Embryonic facial prominence (tissue), 1 donor: Measurements from ENCODE around the gene EXOSC6.
"Not testable (repeated sequence)": the region's sequence is repeated elsewhere in the genome, so short reads cannot be mapped to it uniquely, and the experiment has no call there.

ENCODE experiments used
- DNase-seq: peaks from one replicate; pipeline ENCODE4 v3.0.0-alpha.2; 2016; ENCODE audit errors: extremely low spot score

The EXOSC6 gene

DNA sequence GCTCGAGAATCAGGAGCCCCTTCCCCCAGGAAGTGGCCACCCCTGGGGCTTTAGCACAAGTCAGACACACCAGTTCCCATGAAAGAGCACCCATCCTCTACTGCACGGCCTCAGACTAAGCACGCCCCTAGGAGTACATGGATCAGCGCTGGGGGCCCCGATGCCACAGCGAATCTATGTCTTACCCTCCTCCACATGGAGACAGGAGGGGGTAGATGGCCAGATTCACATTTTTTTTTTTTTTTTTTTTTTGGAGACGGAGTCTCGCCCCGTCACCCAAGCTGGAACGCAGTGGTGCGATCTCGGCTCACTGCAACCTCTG, 3.2 kb upstream of the EXOSC6 start:
- no peak for DNase-seq

DNA sequence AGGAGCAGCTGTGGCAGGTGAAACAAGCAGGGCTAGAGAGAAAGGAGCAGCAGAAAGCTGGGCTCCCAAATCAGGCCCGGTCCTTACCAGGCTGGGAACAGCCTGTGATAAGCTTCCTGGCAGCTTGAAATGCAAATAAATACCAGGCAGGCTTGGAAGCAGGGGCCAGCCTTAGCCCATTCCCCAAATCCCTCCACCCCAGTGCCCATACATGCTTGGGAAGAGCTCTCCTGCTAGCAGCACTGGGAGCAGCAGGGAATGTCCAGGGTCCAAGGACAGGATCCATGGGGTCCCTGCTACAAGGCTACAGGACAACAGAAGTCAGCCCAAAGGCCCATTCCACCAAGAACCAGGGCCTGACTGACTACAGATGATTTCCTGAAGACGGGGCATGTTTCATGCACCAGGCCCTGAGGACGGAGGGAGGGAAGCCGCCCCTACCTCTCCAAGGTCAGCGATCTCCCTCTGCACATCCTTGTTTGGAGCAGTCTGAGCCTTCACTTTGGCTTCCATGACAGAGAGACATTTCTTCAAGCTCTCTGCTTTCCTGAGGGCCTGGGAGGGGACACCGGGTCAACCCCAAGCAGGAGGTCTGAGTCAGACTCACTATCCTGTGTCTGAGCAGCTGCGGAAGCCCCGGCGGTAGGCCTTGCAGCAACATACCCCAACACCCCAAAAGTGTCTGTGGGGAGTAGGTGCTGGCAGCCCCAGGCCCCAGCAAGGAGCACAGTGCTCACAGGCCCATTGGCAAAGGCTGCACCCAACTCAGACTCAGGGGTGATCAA, 2.6 kb upstream of the EXOSC6 start:
- no peak for DNase-seq

GRCh38 chr16:70253291-70254106, 1.8 kb upstream of the EXOSC6 start:
- DNase-seq: no peak

- DNase-seq: no peak
Measured at GRCh38 chr16:70252355-70252988, 732 bp upstream of the EXOSC6 start.

DNA sequence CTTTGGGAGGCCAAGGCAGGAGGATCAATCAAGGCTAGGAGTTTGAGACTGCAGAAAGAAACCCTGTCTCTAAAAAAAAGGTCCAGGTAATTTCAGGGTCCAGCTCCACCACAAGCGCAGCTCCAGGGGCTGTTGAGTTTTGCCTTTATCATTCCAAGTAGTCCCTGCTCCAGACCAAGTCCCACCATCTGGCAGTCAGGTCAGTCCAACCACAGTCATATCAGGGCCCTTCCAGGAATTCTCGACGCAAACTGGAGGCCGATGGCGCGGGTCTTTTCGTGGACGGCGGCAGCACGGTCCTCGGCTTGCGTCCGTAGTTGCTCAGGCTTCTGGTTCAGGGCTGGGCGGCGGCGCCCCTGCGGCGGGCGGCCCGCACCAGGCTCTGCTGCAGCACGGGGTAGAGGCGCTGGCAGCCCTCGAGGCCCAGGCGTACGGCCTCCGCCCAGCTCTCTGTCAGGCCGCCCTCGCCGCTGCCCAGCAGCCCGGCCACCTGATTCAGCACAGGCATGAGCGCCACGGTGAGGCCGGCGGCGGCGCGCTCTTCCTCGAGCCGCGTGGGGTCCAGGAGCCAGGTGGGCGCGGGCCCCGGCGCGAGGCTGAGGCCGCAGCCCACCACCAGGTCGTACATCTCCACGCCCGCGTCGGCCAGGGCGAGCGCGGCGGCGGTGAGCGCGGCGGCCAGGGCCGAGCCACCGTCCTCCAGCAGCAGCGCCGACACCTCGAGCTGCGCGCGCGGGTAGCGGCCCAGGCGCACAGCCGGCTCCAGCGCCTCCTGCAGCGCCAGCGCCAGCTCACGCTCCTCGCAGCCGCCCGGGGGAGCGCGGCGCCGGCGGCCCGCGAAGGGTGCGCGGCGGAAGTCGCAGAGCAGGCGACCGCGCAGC, 752 bp downstream of the EXOSC6 start:
- no peak for DNase-seq

DNA sequence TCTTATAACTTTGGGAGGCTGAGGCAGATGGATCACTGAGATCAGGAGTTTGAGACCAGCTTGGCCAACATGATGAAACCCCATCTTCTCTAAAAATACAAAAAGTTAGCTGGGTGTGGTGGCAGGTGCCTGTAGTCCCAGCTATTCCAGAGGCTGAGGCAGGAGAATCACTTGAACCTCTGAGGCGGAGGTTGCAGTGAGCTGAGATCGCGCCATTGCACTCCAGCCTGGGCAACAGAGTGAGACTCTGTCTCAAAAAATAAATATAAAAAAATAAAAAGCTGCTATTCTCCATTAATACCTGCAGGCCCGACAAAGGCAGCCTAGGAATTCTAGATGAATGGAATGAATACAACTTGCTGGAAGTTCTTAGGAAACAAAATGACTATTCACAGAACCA, 2.0 kb downstream of the EXOSC6 start:
- not testable (repeated sequence) for DNase-seq

GRCh38 chr16:70238773-70239172, 13.0 kb downstream of the EXOSC6 start:
- DNase-seq: not testable (repeated sequence)

- not testable (repeated sequence) for DNase-seq
Measured at GRCh38 chr16:70231831-70232230, 19.9 kb downstream of the EXOSC6 start.

- DNase-seq: not testable (repeated sequence)
Measured at GRCh38 chr16:70226024-70226423, 25.7 kb downstream of the EXOSC6 start.

DNA sequence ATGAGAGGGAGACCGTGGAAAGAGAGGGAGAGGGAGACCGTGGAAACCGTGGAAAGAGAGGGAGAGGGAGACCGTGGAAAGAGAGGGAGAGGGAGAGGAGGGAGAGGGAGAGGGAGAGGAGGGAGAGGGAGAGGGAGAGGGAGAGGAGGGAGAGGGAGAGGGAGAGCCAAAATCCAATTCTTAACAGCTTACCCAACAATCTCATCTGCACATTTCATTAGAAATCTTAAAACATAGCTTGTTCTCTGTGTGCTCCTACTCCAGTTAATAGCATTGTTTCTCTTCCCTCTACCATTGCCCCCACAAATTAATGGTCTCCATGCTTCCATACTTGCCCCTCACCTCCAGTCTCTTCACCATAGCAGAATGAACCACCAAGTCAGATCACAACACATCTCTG, 26.3 kb downstream of the EXOSC6 start:
- not testable (repeated sequence) for DNase-seq

- not testable (repeated sequence) for DNase-seq
Measured at GRCh38 chr16:70224645-70225044, 27.1 kb downstream of the EXOSC6 start.

- not testable (repeated sequence) for DNase-seq
Measured at GRCh38 chr16:70223971-70224513, 27.7 kb downstream of the EXOSC6 start.

DNA sequence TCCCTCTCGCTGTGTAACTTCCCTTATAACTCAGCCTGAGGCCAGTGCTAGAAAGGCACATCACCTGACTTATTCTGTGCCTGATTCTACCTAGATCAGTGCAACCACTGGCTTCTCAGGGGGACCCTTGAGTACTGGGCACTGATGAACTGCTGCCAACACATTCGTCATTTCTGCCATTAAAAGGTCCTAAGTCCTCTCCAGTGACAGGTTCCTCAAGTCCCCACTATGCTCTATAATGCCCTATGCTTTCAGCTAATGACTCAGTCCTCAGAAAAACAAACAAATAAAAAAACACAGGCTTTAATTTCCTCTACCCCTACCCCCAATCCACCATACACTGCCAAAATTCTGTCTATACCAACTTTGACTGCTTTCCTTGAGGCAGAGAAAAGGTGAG, 28.5 kb downstream of the EXOSC6 start:
- not testable (repeated sequence) for DNase-seq

GRCh38 chr16:70222574-70222973, 29.2 kb downstream of the EXOSC6 start:
- not testable (repeated sequence) for DNase-seq

DNA sequence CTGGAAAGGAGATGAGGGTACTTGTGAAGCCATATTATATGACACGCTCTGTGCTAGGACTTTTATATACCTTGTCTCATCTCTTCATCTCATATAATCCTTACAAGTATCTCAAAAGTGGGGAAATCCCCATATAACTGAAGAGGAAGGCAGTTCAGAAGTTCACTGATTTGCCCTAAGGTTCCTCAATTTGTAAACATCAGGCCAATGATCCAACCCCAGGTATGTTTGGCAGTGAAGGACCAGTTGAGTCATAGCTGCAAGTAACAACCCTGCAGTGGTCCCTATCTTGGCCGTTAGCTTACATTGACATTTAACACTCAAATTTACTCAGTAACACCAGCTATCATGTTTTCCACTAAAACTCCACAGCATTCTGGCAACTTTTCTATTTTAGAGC, 33.2 kb downstream of the EXOSC6 start:
- DNase-seq: not testable (repeated sequence)

- not testable (repeated sequence) for DNase-seq
Measured at GRCh38 chr16:70206382-70206781, 45.4 kb downstream of the EXOSC6 start.

DNA sequence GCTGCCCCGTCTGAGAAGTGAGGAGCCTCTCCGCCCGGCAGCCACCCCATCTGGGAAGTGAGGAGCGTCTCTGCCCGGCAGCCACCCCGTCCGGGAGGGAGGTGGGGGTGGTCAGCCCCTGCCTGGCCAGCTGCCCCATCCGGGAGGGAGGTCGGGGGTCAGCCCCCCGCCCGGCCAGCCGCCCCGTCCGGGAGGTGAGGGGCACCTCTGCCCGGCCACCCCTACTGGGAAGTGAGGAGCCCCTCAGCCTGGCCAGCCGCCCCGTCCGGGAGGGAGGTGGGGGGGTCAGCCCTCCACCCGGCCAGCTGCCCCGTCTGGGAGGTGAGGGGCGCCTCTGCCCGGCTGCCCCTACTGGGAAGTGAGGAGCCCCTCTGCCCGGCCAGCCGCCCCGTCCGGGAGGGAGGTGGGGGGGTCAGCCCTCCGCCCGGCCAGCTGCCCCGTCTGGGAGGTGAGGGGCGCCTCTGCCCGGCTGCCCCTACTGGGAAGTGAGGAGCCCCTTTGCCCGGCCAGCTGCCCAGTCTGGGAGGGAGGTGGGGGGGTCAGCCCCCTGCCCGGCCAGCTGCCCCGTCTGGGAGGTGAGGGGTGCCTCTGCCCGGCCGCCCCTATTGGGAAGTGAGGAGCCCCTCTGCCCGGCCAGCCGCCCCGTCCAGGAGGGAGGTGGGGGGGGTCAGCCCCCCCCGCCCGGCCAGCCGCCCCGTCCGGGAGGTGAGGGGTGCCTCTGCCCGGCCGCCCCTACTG, 46.9 kb downstream of the EXOSC6 start:
- DNase-seq: not testable (repeated sequence)

- DNase-seq: not testable (repeated sequence)
Measured at GRCh38 chr16:70204010-70204409, 47.7 kb downstream of the EXOSC6 start.

GRCh38 chr16:70203508-70203907, 48.2 kb downstream of the EXOSC6 start:
- DNase-seq: not testable (repeated sequence)

DNA sequence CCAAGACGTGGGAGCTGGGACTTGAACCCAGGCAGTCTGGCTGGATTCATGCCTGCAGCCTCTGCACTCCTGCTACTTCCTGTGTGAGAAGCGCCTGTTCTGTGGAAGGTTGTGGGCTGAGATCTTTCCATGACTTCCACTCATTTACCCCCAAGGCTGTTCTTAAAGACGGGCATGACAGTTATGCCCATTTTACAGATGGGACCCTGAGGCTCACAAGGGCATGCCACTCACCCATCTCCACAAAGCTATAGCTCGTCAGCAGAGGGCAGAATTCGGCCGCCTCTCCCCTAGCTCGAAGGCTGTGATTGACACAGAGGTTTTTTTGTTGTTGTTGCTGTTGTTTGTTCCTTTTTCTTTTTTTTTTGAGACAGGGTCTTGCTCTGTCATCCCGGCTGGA, 51.7 kb downstream of the EXOSC6 start:
- DNase-seq: not testable (repeated sequence)
